PC-9 (cell line): ENCODE results near the gene EPHA7.

Source experiments
- CTCF ChIP-seq: fragments of 200-600 bp; sonication (generic); conservative IDR thresholded peaks from 2 replicates; pipeline ENCODE4 v1.6.1; 2017; ENCODE audit warnings: mixed run types, antibody characterized with exemption, mild to moderate bottlenecking, moderate library complexity
- EZH2 ChIP-seq: fragments of 200-600 bp; sonication (generic); IDR thresholded peaks from 2 replicates; pipeline ENCODE4 v1.8.0; 2017; ENCODE audit warnings: antibody characterized with exemption, low read depth

GRCh38 chr6:93376026-93376540 is 43.3 kb downstream of the EPHA7 start:
- TF ChIP-seq CTCF (no peak), EZH2 (no peak)
